GM19035 (cell line): ENCODE data around the gene AMN1.

Source experiments
- ATAC-seq: cut with Tn5 transposase; IDR thresholded peaks from one replicate; pipeline ENCODE4 v1.9.1; 2021; ENCODE audit not compliant: unreplicated experiment

AMN1 gene

DNA sequence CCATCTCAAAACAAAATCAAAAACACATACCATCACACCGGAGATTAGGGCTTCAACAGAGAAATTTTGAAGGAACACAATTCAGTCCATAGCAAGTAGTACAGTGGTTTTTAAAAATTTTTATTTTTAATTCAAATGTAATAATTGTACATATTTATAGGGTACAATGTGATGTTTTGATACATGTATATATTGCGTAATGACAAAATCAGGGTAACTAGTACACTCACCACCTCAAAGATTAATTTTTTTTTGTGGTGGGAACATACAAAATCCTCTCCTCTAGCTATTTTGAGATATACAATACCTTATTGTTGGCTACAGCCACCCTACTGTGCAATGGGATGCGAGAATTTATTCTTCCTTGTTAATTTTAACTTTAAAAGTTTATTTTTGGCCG is 95.4 kb downstream of the AMN1 start:
- no peak for ATAC-seq

DNA sequence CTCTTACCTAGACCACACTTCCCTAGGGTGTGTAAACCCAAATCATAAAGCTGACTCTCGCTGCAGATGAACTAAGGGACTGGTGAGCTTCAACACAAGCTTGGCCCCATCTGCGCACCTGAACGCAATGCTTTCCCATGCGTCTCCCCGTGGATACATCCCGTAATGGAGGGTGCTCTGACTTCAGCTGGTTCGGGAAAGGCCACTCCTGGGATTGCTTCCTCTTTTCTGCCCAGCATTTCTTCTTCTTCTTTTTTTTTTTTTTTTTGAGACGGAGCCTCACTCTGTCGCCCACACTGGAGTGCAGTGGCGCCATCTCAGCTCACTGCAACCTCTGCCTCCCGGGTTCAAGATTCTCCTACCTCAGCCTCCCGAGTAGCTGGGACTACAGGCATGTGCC is 97.0 kb downstream of the AMN1 start:
- ATAC-seq: no peak

- ATAC-seq: no peak
Observed at GRCh38 chr12:31631023-31631724, 97.6 kb downstream of the AMN1 start.

GRCh38 chr12:31629756-31630732 is 98.8 kb downstream of the AMN1 start:
- no peak for ATAC-seq

DNA sequence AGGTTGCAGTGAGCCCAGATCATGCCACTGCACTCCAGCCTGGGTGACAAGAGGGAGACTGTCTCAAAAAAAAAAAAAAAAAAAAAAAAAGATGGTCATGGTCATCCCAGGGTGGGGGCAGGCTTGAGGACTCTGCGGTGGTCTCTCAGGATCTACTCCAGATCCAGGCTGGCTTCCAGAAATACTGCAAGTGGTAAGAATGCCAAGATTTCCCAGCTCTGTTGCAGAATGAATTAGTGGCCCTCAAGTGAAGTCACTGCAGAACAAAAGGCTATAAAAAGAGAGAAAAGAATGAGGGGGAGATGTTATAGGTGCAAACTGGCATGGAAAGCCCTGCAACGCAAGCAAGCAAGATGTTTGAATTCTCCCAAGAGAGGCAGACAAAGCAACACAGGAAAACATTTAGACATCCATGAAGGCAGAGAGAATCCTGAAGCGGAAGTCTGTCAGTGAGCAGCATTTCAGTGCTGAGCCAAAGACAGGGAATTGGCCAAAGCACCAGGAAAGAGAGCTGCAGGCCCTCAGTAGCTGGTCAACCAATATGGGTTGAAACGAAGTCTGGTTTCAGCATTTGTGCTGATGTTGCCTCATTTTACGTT is 101.3 kb downstream of the AMN1 start:
- ATAC-seq: no peak

DNA sequence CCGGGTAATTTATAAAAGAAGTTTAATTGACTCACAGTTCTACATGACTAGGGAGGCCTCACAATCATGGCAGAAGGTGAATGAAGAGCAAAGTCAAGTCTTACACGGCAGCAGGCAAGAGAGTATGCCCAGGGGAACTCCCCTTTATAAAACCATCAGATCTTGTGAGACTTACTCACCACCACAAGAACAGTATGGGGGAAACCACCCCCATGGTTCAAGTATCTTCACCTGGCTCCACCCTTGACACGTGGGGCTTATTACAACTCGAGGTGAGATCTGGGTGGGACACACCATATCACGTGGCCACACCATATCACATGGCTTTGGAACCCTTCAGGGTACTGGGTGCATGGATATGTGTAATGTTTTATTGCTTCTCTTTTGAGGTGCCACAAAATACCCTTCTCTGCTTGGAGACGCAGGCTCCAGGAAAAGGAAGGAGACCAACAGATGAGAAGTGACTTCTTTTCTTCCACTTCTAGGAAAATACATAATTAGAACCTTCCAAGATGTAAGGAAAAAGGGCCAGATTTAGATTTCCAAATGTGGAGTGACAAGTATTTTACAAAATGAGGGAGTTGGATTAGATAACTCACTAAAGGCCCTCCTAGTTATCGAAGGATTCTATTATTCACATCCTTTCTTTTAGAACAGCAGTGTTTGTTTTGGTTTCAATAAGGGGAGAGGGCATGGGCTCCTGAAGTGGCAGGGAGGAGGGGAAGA is 102.4 kb downstream of the AMN1 start:
- no peak for ATAC-seq

DNA sequence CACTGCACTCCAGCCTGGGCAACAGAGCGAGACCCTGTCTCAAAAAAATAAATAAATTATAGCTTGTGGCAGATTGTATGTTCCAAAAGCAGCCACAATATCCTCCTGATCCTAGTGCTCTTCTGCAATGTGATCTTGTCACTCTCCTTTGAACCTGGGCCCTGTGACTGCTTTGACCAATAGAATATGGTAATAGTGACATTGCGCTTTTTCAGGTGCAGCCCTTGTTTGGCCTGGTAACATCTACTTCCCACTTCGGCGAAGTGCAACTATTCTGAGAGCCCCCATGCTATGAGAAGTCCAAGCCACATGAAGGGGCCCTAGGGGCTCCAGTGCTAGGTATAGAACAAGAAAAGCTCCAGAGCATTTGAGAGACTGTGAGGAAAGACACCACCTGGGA is 106.8 kb downstream of the AMN1 start:
- no peak for ATAC-seq
